GM21381 (cell line): ENCODE data around the gene NDUFS5.
"Not testable (repeated sequence)": the region's sequence is repeated elsewhere in the genome, so short reads cannot be mapped to it uniquely, and the experiment has no call there.

Experiments used
- ATAC-seq: cut with Tn5 transposase; IDR thresholded peaks from one replicate; pipeline ENCODE4 v1.9.1; 2021; ENCODE audit warnings: mild to moderate bottlenecking, moderate library complexity; ENCODE audit not compliant: unreplicated experiment

Gene NDUFS5

DNA sequence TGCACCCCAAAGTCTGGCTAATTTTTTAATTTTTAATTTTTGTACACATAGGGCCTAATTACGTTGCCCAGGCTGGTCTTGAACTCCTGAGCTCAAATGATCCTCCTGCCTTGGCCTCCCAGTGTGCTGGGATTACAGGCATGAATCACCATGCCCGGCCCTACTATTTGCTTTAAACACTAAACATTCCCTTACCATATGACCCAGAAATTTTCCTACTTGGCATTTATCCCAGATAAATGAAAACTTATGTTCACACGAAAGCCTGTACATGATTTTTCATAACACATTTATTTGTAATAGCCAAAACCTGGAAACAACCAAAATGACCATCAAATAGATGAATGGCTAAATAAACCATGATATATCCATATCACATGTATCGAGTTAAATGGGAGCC, 35.8 kb downstream of the NDUFS5 start:
- no peak for ATAC-seq

GRCh38 chr1:39063191-39063590, 37.0 kb downstream of the NDUFS5 start:
- no peak for ATAC-seq

GRCh38 chr1:39063775-39064174, 37.6 kb downstream of the NDUFS5 start:
- no peak for ATAC-seq

DNA sequence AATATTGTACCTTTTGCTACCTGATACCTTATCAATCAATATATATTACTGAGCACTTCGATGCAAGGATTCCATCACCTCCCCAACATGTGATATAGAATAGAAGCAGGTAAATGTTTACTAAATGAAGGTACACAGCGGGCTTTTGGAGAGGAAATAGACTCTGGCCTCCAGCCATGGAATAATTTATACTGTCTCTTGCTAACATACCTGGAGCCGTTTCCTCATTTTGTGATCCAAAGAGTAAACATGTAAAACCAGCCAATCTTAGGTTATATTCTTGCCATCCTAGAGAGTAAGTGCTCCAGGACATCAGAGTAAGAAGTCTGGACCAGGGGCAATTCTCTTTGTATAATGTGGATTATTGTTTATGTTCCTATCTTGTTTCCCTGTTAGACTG, 39.4 kb downstream of the NDUFS5 start:
- no peak for ATAC-seq

DNA sequence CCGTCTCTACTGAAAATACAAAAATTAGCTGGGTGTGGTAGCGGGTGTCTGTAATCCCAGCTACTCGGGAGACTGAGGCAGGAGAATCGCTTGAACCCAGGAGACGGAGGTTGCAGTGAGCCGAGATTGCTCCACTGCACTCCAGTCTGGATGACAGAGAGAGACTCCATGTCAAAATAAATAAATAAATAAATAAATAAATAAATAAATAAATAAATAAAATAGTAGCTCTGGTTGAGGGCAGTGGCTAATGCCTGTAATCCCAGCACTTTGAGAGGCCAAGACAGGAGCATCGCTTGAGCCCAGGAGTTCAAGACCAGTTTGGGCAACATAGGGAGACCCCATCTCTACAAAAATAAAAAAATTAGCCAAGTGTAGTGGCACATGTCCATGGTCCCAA, 42.1 kb downstream of the NDUFS5 start:
- ATAC-seq: not testable (repeated sequence)

- ATAC-seq: not testable (repeated sequence)
These were observed 45.4 kb downstream of the NDUFS5 start for GRCh38 chr1:39071557-39071956.

DNA sequence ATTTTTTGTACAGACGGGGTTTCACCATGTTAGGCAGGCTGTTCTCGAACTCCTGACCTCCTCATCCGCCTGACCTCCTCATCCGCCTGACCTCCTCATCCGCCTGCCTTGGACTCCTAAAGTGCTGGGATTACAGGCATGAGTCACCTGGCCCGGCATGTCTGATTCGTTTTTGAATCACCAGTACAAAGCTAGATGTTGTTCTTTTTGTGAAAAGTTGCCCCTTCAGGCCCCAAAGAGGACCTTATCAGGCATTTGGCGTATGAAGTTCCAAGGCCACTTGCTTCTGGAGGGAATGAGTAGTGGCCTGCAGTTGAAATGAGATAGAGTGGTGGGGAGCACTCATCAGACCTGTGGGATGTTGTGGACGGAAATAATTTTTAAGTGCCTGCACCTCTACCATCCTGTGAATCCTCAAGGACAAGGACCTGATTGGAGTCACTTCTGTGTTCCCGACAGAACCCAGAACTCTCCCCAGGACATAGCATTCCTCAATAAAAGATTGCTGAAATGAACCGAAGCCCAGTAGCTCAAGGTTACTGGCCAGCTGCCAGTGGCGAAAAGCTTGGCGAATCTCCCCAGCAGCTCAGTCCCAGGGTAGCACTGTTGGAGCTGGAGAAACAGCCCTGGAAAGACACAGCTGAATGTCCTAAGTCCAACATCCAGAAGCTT, 50.1 kb downstream of the NDUFS5 start:
- no peak for ATAC-seq

DNA sequence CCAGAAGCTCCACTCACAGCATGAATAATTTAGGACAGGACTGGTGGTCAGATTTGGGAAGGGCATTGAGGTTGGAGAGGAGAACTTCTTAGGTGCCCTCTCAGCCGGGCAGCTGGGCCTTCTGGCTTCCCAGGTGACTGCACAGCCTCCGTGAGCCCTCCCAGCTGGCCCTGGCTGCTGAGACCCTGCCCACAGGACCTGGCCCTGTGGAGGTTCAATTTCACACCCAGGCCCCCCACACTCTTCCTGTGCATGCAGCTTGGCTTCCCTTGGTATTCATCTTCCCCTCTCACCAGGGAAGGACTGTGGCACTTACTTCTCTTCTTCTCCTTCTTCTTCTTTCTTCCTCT, 50.6 kb downstream of the NDUFS5 start:
- ATAC-seq: no peak

- no peak for ATAC-seq
These were observed 54.2 kb downstream of the NDUFS5 start for GRCh38 chr1:39080269-39080826.

GRCh38 chr1:39080831-39081270, 54.7 kb downstream of the NDUFS5 start:
- ATAC-seq: no peak

GRCh38 chr1:39081271-39082009, 55.3 kb downstream of the NDUFS5 start:
- no peak for ATAC-seq

DNA sequence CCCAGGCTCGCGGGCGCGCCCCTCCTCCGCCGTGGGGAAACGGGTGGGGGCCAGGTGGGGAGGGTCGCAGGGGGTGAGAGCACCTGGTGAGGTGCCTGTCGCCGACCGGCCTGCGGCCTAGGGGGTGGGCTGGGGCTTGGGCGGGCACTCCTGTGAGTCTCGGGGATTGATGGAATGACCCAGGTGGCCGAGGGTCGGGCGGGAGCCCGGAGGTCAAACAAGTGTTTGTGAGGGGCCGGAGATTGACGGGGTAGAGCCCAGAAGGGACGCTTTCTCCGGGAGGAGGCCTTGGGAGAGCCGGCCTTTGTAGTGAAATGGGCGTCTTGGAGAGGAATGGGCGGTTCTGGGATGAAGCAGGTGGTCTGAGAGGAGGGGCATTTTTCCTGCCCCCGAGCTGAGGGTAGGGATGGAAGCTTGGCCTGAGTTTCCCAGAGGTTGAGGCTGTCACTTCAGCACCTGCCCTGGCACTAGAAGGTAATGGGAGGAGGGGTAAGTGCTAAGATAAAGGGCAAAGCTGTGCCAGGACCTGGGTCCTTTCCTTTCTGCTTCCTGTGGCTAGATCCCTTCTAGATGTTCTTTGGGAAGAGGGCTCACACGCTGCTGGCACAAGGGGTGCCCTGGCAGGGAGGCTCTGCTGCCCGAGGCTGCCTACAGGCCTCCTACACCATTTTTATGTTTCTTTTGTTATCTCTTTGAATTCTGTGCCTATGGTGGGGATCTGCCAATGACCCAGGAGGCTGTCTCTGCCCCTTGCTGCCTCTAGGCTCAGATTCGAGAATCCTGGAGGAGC, 56.1 kb downstream of the NDUFS5 start:
- no peak for ATAC-seq

GRCh38 chr1:39082811-39083576, 56.8 kb downstream of the NDUFS5 start:
- ATAC-seq: no peak

- ATAC-seq: no peak
These were observed 58.0 kb downstream of the NDUFS5 start for GRCh38 chr1:39084191-39084590.
